NCI-H524 treated with DMSO at 0.1 percent for 48 hours (cell line): ENCODE measurements around the gene ZC3H18.

Source experiments
- DNase-seq: peaks from one replicate; lab custom pipeline; 2025; lab: John Stamatoyannopoulos, UW

ZC3H18 gene

DNA sequence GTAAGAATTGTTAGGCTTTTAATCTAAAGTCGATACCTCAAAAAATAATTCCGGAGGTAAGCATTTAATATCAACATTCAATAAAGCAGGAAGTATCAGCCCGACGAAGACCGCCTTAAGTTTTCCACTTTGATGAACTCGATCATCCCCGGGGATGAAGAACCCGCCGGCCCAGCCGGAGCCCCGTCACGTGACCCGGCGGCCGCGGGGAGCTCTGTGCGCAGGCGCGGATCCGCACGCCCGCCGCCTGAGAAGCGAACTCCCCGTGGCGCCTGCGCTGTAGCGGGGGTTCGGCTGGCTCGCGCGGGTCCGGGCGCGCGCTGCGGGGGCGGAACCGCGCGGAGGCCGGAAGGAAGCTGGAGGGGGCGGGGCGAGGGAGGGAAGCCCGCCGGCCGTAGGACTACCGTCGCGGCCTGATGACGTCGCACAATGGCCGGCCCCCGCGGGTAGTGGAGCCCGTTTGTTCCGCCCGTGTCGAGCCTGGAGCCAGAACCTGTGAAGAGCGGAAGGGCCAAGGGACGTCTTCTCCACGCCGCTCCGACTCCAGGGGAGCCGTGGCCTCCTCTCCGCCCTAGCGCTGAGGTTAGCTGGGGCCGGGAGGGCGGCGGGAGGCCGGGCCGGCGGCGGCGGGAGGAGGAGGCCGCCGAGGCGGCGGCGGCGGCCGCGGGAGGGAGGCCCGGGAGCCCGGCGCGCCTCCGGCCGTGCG lies at the start of gene ZC3H18:
TSS of gene ZC3H18 (plus strand) at position 419 of the 706 bp plus-strand sequence. CDS start 6,721 bp downstream, outside the sequence.
- DNase-seq, result peak; percentile 58

DNA sequence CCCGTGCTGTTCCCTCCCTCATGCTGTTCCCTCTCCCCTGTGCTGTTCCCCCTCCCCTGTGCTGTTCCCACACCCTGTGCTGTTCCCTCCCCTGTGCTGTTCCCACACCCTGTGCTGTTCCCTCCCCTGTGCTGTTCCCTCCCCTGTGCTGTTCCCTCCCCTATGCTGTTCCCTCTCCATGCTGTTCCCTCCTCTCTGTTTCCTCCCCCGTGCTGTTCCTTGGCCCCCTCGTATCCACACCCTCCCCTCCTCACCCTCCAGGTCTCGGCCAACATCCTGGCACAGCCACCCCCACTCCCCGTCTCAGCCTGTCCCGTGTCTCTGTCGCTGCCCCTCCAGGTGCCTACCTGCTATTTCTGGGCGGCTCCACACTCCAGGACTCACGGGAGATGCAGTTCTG lies 48.5 kb upstream of the ZC3H18 start:
- DNase-seq, result no peak

DNA sequence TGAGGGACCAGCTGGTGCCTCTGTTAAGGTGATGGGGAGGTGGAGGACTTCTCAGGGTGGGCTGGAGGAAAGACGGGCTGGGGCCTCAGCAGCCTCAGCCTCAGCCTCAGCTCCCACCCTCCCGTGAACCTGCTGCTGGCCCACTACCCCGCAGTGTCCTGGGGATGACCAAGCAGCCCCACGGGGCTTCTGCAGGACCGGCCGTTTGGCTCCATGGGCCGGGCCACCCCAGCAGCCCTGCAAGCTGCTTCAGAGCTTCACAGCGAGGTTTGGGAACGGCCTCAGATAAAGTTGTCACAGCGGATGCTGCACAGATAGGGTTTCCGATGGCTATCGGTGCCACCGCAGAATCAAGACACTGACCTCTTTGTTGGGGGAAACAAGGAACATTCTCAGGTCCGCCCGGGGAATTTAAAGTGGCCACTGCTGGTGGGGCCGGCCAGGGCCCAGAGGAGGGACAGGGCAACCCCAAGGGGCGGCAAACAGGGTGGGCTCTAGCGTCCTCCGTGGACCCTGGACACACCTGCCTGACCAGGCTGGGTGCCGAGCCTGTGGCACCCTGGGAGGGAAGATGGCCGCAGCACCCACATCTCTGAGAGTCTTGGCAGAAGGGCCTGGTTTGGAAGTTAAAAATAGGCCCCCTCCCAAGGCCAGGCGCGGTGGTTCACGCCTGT lies 47.8 kb upstream of the ZC3H18 start:
- no peak for DNase-seq

DNA sequence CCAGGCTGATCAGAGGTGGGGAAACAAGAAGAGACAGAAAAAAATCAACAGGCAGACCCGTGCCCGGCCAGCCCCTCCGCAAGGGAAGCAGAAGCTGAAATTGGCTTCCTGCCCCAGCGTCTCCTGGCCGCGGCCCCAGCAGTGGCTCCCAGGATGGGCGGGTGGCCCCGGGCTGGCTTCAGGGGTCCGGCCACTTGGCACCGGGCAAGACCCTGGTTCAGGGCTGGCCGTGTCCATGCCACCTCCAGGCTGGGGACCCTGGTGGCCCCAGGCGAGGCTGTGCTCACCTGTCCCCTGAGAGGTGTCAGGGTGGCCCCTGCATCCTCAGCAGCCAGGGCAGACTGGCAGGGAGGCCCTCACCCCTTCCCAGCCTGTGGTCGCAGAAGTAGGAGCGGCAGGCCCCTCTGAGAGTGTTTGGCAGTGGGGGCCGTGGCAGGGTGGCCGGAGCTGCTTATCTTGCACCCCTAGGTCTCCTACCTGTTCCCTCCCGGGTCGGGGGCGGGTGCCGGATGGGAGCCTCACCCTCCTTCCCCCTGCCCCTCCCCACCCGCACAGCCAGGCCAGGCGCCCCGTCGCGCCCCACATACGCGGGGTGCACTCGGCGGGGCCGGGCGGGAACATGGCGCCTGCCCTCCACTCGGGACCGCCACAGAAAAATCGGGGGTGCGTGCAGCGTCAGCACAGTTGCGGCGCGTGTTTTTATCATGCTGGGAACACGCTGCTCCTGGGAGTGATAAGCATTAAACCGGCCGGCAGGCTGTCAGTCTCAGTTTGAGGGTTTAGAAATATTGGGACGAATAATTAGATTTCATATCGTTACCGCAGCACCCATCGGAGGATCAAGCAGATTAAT lies 46.7 kb upstream of the ZC3H18 start:
- DNase-seq, result no peak

DNA sequence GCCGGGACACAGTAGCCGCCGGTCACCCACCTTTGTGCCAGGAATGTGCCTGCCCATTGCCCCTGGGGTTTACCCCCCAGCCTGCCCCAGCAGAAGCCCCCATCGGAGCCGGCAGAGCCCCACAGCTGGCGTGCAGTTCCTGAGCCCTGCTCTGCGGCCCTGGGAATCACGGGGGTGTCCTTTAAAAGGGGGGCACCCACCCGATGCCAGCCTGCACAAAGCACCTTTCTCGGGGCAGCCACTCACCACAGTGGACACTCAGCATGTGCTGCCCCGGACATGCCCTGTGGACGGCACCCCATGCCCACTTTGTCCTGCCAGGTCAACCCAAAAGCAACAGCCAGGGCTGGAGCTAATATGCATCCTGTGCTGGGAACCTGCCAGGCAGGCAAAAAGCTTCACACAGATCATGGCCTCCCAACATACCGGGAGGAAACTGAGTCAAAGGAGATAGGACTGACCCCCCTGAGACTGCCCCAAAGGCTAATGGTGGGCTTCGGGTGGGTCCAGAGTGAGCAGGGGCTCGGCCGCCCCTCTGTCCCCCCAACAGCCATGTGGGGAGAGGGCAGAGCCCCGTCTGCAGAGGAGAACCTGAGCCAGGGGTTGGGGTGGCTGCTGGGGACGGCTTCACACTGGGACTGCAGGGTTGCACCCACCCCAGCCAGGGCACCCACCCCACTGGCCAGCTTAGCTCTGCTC lies 45.8 kb upstream of the ZC3H18 start:
- no peak for DNase-seq

DNA sequence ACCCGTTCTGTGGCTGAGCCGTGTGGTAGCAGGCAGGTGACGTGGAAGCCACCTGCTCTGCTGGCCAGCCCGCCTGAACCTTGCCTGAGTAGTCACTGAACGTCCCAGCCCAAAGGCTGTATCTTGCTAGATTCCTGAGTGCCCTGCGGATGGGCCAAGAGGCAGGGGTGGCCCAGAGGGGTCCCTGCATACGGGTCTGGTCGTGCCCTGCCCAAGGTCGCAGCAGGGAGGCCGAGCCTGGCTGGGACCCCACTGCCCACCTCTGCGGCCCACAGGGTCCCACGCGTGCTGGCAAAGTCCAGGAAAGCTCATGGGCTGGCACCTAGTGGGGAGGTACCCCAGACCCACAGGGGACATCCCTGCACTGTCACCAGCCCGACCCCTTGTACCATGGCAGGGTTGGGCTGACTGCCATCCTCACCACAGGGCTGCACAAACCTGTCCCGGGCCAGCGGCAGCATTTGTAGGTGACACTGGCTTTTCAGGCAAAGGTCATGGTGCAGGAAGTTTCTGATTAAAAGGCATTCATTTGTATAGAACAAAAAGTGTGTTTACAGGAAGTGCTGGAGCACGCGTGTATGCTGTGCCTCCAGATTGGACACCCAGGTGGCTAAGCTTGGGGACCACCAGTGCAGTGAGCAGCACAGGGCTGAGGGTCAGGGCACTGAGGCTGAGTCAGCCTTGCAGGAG lies 45.1 kb upstream of the ZC3H18 start:
- DNase-seq, result no peak

DNA sequence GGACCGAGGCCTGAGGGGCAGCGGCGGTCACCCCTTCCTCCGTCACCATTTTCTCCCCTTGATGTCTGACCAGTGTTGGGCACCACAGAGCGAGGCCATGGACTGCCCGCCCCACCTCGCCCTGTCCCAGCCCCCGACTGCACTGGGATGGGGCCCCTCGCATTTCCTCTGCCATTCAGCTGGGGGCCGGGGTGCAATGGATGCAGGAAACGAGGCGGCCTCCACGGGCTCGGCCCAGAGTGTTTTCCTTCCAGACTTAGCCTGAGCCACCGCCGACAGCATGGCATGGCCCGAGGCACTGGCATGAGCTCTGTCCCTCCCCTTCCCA lies 44.6 kb upstream of the ZC3H18 start:
- DNase-seq, result no peak

DNA sequence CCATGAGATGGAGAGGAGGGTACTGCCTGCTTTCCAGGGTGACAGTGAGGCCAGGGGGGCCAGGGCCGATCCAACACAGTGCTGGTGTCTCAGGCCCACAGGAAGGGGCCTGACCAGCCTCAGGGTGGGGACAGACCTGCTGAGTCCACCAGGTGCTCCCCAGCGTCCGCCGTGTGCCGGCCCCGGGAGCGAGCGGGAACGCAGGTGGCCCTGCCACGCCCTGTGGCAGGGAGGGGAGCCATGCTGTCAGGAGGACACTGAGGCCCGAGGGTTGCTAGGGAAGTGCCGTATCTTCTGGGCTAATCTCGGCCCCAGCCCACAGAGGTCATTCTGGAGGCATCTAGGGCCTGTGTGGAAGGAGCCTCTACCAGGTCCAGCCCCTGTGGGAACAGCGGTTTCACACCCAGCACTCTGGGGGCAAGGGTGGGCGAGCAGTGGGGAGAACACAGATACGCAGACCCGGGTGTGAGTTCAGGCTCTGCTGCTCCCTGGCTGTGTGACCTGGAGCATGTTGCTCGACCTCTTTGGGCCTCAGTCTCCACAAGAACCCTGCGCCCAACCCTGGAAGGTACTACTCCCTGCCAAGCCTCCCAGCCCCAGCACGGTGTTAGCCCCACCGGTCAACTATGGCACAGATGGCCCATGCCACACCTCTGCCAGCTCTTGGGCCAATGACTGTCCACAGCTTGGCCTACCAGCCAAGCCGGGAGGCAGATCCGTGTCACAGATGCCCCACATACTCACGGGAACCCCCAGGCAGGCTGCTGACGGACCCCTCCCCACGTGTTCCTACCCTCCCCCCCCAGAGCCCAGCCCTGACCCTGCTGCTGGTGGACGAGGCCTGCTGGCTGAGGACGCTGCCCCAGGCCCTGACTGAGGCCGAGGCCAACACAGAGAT lies 43.9 kb upstream of the ZC3H18 start:
- DNase-seq, result no peak

DNA sequence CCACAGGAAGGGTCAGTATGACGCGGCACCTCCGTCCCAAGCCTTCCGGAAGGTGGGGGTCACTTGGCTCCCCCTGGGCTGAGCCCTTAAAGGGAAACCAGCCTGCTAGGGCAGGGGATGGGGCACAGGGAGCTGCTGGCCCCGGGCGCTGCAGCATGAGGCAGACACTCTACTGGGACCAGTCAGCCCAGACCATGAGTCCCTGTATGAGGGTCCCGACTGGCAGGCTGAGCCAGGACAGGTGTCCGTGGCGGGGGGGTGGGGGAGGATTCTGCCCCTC lies 43.4 kb upstream of the ZC3H18 start:
- no peak for DNase-seq

DNA sequence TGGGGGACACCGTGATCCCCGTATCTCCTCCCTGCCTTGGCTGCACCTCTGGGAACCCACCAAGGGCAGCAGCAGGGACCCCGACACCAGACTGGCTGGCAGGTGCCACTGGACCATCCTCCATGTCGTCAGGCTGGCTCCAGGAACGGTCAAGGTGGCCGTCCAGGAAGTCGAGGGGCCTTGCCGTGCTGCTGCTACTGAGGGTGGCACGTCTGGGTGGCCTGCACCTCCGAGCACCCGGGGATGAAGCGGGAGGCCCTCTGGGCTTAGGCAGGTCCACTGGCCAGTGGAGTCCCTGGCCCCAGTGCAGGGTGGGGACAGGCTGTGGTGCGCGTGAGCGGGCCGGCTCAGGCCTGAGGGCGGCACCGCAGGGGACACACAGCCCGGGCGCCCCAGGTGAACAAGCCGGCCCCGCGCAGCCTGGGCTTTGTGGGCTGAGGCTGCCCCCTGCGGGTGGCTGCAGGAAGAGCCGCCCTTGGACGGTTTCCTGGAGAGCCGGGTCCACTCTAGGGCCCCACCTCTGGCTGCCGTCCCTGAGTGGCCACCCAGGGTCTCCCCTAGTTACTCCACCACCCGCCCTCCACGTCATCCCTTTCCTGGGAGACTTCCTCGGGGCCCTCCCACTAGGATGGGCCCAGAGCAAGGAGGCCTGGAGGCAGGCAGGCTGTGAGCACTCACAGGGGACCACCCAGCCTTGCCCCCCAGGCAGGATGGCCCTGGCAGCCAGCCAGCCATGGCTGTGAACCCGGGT lies 42.8 kb upstream of the ZC3H18 start:
- no peak for DNase-seq

DNA sequence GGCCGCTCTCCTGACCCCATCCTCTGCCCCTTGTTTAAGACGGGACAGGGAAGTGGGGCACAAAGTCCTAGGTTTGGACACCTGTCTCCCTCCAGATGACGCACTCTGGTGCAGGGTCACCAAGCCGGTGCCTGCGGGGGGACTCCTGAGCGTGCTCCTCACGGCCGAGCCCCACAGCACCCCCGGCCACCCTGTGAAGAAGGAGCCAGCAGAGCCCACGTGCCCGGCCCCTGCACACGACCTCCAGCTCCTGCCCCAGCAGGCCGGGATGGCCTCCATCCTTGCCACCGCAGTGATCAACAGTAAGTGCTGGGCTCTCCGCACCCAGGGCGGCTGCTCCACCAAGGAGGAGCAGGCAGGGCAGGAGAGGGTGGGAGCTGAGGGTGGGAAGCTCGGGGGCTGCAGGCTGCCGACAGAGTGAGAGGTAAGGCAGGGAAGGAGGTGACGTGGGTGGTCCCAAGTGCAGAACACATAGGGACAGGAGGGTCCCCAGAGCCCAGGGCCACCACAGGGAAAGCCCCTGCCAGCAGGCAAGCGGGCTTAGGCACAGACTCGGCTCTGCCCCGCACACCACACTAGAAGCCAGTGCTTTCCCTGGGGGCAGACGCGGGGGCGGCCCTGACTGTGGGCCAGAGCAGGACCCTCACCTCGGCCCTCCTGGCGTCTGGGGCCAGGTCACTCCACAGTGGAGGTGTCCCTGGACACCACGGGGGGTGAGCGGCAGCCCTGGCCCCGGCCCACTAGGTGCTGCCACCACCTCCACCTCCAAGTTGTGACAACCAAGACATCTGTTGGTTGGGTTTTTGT lies 42.1 kb upstream of the ZC3H18 start:
- no peak for DNase-seq

DNA sequence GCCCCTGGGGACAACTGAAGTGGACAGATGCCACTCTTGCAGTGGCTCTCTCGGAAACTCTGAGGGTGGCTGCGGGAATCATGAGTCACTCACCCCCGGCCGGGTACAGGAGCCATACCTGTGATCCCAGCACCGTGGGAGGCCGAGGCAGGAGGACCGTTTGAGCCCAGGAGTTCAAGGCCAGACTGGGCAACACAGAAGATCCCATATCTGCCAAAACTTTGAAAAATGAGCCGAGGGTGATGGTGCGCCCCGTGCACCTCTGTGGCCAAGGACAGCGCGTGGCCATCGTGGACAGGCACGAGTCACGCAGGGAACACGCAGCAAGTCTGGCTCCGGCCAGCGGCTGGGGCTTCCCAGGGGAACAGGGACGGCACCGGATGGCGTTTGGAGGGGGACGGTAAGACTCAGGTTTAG lies 41.3 kb upstream of the ZC3H18 start:
- no peak for DNase-seq

DNA sequence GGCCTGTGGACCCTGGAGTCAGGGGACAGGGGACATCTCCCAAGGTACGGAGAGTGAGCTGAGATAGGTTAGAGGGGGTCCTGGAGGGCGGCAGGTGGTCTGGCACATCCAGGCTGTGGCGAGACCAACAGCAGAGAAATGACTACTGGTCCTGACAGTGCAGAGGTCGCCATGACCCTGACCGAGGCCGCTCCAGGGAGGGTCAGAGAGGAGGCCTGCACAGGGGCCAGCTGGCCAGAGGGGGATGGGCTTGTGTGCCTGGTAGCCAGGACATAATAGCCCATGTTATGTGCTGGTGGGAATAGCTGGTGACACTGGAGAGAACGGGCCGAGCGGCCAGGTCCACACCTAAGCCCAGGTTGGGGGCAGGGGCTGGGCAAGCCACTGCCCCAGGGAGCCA lies 40.6 kb upstream of the ZC3H18 start:
- no peak for DNase-seq

DNA sequence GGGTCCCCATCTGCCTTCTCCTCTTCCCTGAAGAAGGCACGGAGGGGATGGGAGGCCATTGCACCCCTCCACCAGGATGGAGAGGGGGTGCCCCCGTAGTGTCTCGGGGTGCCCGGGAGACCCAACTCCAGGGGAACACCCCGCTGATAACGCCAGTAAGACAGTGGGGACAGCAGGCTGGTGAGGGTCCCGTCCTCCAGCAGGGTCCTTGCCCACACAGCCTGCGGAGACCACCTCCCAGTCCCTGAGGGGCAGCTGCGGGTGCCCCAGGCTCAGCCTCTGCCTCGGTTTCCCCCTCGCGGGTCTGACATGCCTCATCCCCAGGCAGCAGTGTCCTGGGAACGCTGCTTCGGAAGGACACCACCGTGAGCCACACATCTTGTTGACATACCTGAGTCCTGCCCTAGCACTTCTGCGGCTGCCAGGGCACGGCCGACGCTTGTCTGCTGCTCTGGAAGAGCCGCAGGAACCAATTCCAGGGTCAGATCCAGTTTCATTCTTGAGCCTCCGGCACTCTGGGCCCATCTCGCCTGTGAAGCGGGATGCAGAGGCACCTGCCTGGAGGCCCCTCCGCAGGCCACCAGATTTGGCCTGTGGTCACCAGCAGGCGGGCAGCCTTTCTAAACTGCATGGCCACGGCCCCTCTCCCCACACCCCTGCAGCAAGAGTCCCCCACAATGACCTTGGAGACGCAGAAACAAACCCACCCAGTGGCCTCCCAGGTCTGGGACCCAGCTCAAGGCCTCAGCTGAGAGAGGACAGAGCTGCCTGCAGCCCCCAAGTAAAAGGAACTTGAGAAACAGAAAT lies 39.9 kb upstream of the ZC3H18 start:
- no peak for DNase-seq

DNA sequence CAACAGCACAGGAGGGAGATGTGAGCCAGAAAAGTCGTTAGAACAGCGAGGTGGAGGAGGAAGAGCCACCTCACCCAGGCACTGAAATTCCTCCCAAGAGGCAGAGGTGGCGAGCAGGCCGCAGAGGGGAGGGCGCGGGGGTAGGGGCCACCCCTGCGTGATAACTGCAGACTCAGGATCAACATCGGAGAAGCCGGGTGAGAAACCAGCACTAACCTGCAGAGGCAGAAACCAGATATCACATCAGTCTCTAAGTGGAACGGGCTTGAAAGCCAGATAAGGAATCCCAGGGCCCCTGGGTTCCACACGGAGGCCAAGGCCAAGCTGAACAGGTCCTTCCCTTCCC lies 39.4 kb upstream of the ZC3H18 start:
- no peak for DNase-seq

DNA sequence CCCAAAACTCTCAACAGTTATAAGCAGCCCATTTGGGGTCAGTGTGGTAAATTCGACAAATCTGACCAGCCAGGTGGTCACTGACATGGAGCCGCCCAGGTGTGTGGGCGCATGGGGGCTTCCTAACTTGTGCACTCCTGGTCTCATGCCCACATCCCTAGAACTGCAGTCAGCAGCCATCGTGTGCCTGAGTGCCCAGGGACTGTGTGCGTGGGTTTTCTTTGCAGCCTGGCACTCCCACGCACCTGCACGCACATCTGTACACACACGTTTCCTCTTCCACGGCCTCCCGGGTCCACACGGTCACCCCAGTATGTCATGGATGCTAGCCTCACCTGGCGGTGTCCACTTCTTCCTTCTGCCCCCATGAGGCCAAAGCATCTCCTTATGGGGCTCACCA lies 38.9 kb upstream of the ZC3H18 start:
- no peak for DNase-seq

DNA sequence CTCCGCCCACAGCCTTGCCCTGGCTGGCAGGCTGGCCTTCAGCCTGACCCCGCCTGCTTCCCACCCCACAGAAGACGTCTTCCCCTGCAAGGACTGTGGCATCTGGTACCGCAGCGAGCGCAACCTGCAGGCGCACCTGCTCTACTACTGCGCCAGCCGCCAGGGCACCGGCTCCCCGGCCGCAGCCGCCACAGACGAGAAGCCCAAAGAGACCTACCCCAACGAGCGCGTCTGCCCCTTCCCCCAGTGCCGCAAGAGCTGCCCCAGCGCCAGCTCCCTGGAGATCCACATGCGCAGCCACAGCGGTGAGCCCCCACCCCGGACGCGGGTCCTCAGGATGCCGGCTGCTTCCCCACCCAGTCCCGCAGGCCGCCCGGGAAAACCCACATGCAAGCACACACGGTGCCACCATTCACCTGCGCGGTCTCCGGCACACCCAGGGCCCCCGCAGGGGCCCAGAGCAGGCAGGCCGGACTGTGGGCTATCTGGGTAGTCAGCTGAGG lies 38.2 kb upstream of the ZC3H18 start:
- DNase-seq, result no peak

DNA sequence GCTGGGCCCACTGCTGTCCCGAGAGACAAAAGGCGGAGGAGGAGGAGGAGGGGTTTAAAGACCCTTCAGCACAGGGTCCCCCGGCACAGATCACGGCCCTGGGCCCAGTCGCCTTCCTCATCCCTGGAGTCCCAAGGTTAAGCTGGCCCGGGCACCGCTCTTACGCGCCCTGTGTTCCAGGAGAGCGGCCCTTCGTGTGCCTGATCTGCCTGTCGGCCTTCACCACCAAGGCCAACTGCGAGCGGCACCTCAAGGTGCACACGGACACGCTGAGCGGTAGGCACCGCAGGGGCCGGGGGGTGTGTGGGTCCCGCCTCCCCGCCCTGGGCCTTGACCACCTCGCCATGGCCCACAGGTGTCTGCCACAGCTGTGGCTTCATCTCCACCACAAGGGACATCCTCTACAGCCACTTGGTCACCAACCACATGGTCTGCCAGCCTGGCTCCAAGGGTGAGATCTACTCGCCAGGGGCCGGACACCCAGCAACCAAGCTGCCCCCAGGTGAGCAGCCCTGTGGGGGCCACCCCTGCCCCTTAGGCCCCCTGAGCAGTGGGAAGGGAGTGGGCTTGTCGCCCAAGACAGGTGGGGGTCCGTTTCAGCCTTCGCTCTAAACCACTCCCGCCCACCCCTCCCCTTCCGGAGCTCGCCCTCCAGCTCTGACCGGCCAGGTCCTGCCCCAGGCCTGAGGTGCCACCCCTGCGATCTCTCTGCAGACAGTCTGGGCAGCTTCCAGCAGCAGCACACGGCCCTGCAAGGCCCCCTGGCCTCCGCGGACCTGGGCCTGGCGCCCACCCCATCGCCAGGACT lies 37.6 kb upstream of the ZC3H18 start:
- DNase-seq, result no peak
